Tibial artery (tissue), 4 donors: ENCODE results near the gene GRPEL2.

Experiments
- DNase-seq, 2 donors: peaks; one replicate each; pipeline ENCODE4 v3.0.0-alpha.2; 2019
- H3K27ac ChIP-seq, 2 donors: fragments of 200-600 bp; sonication (generic) in 1 of 2; 1 replicate in 1 of 2; 2 replicates in 1 of 2; pipeline ENCODE4 v1.5.1; 2018 to 2019; ENCODE audit warnings: mild to moderate bottlenecking in 1 of 2
- H3K27me3 ChIP-seq, 2 donors: fragments of 200-600 bp; sonication (generic) in 1 of 2; one replicate each; pipeline versions ENCODE4 v1.5.1 to v1.6.0; 2016 to 2019
- H3K36me3 ChIP-seq, 3 donors: fragments of 200-600 bp; sonication (generic) in 2 of 3; one replicate each; pipeline ENCODE4 v1.5.1; 2016 to 2019; ENCODE audit warnings: mild to moderate bottlenecking in 2 of 3
- H3K4me1 ChIP-seq, 4 donors: fragments of 200-600 bp; sonication (generic) in 2 of 4; 1 replicate in 3 of 4; 2 replicates in 1 of 4; pipeline ENCODE4 v1.5.1; 2016 to 2019
- H3K4me3 ChIP-seq, 2 donors: fragments of 200-600 bp; sonication (generic) in 1 of 2; 1 replicate in 1 of 2; 2 replicates in 1 of 2; pipeline ENCODE4 v1.5.1; 2018 to 2019; ENCODE audit warnings: mild to moderate bottlenecking in 2 of 2
- H3K9me3 ChIP-seq, 3 donors: fragments of 200-600 bp; sonication (generic) in 1 of 3; one replicate each; pipeline ENCODE4 v1.5.1; 2016 to 2019
- CTCF ChIP-seq, 2 experiments: fragments of 200-600 bp in 1 of 2; fragments of 450-650 bp in 1 of 2; IDR thresholded peaks; one replicate each; pipeline ENCODE4 v1.5.1; 2017 to 2019; ENCODE audit warnings: antibody characterized with exemption in 2 of 2, mild to moderate bottlenecking in 1 of 2, moderate library complexity in 1 of 2
- intact Hi-C: fragments of 100-400 bp; cut with DNase I; formaldehyde crosslinking; loops from one replicate; pipeline ENCODE4 v1.15.0; 2023; ENCODE audit warnings: low total_unique reads

The GRPEL2 gene

GRCh38 chr5:149325894-149326293 lies 19.4 kb upstream of the GRPEL2 start:
- intact Hi-C loops = no loop called here
- peaks cover 0 to 4% (median under 1%) of the 10 kb centered on the region in 4 donors for H3K4me1 ChIP-seq
- no peak for TF ChIP-seq CTCF (IDR thresholded peaks at IDR 0.05)
- no peaks in the 10 kb centered on the region for H3K9me3 ChIP-seq
- H3K4me3 ChIP-seq = no peak overlapping the region
- H3K36me3 ChIP-seq = no peaks in the 10 kb centered on the region
- H3K27me3 ChIP-seq = no peaks in the 10 kb centered on the region
- no peak overlapping the region for H3K27ac ChIP-seq
- DNase-seq = no peak

GRCh38 chr5:149326611-149327010 lies 18.7 kb upstream of the GRPEL2 start:
- Histone ChIP-seq H3K4me3 (no peak overlapping the region), H3K4me1 (no peaks in the 10 kb centered on the region), H3K9me3 (no peaks in the 10 kb centered on the region), H3K27ac (no peak overlapping the region), H3K27me3 (no peaks in the 10 kb centered on the region), H3K36me3 (no peaks in the 10 kb centered on the region)
- intact Hi-C loops = no loop called here
- no peak for TF ChIP-seq CTCF (IDR thresholded peaks at IDR 0.05)
- DNase-seq = no peak

GRCh38 chr5:149328177-149328576 lies 17.1 kb upstream of the GRPEL2 start:
- TF ChIP-seq CTCF (IDR thresholded peaks at IDR 0.05) = no peak
- Histone ChIP-seq H3K4me3 (no peak overlapping the region), H3K36me3 (peaks cover 0 to 8% (median 3%) of the 10 kb centered on the region in 3 donors), H3K4me1 (no peaks in the 10 kb centered on the region), H3K9me3 (no peaks in the 10 kb centered on the region), H3K27me3 (no peaks in the 10 kb centered on the region), H3K27ac (no peak overlapping the region)
- DNase-seq = no peak
- intact Hi-C loops = no loop called here

- DNase-seq = no peak
- intact Hi-C loops = no loop called here
- H3K9me3 ChIP-seq = no peaks in the 10 kb centered on the region
- TF ChIP-seq CTCF (IDR thresholded peaks at IDR 0.05) = no peak
- no peak overlapping the region for H3K27ac ChIP-seq
- H3K36me3 ChIP-seq = peaks cover 0 to 14% (median 3%) of the 10 kb centered on the region in 3 donors
- H3K4me1 ChIP-seq = no peaks in the 10 kb centered on the region
- no peak overlapping the region for H3K4me3 ChIP-seq
- no peaks in the 10 kb centered on the region for H3K27me3 ChIP-seq
Observed at GRCh38 chr5:149333711-149334443, 11.4 kb upstream of the GRPEL2 start.

DNA sequence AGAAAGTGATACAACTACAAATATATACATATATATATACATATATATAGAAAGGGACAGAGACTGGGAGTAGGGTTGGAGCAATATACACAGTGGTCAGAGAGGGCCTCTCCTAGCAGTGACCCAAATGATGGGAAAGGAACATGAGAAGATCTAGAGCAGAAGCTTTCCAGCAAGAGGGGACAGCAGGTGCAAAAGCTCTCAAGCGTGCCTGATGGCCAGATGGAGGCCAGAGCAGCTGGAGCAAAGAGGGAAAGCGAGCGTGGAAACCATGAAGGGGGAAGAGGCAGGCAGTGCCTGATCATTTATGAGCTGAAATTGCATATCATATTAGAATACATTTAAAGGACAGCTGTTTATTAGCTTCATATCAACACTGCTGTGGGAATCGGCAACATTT lies 7.6 kb upstream of the GRPEL2 start:
- TF ChIP-seq CTCF (IDR thresholded peaks at IDR 0.05) = no peak
- H3K9me3 ChIP-seq = no peaks in the 10 kb centered on the region
- H3K4me3 ChIP-seq = no peak overlapping the region
- DNase-seq = no peak
- intact Hi-C loops = loop anchor here (2.0 kb wide), 1 partner anchor 75 kb away; no protein-coding TSS in a partner anchor
- no peaks in the 10 kb centered on the region for H3K27me3 ChIP-seq
- H3K36me3 ChIP-seq = peaks cover 0 to 10% (median 2%) of the 10 kb centered on the region in 3 donors
- no peak overlapping the region for H3K27ac ChIP-seq
- H3K4me1 ChIP-seq = no peaks in the 10 kb centered on the region
